Muscle of back (tissue), 11 donors: ENCODE measurements around the gene KRTAP12-3. TPM values are rescaled to one million over a fixed set of nuclear protein-coding genes. Genes with fewer than 3 reads are reported as not detected.
"Not testable (repeated sequence)": the region's sequence is repeated elsewhere in the genome, so short reads cannot be mapped to it uniquely, and the experiment has no call there.

ENCODE experiments used
- DNase-seq, 3 donors: peaks; one replicate each; pipeline versions ENCODE4 v3.0.0 to v3.0.0-alpha.2; 2013
- polyA plus RNA-seq, 10 donors: library from polyadenylated mRNA; unstranded; fragments of 120-200 nt; gene quantifications; one replicate each; pipeline ENCODE4 v1.2.1, GENCODE V29; 2013; ENCODE audit not compliant: insufficient read length in 10 of 10

The KRTAP12-3 gene
- polyA plus RNA-seq, 10 donors, result not detected

DNA sequence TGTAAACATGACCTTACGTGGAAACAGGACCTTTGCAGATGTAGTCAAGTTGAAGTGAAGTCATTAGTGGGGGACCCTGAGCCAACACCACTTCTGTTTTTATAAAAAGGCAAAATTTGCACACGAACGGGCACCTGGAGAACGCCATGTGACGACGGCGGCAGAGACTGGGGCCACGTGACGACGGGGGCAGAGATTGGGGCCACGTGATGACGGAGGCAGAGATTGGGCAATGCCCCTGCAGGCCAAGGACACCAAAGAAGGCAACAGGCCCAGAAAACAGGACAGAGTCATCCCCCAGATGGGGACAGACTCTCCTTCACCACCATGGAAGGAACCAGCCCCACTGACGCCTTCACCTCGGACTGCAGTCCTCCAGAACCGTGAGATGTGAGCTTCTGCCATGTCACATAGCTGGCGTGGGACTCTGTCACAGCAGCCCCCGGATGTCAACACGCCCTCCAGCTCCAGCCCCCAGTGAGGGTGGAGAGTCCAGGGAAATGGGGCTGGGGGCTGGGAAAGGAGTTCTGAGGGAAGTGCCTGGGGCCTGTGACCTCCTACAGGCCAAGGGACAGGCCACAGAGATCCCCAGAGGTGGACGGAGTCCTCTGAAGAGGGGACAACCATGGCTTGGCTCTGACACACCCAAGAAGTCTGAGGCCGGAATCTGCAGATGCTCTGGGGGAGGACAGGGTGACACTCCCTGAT is 7.3 kb upstream of the KRTAP12-3 start:
- no peak for DNase-seq

DNA sequence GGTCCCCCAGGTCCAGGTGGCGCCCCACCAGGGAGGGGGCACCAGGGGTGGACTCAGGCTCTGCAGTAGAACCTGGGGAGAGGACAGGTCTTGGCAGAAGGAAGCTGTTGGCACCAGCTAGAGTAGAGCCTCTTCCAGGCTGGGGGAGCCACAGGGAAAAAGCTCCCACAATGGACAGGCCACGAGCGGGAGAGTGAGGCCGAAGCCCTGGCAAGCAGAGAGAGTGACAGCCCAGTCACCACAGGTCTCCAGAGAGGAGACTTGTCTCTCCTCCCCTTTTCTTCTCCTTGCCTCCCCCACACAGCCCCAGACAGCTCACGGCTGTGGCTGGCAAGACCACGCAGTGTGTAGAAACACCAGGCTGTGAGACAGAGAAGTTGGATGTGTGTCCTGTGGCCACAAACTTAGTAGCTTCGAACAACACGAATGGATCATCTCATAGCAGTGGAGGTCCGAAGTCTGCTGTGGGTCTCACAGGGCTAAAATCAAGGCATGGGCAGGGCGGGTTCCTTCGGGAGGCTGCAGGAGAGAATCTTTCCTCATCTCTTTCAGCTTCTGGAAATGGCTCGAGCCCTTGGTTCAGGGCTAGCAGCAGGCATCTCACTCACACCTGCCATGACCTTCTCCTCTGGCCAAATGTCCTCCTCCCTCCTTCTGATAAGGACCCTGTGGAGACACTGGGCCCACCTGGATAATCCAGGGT is 6.6 kb upstream of the KRTAP12-3 start:
- DNase-seq, result no peak

DNA sequence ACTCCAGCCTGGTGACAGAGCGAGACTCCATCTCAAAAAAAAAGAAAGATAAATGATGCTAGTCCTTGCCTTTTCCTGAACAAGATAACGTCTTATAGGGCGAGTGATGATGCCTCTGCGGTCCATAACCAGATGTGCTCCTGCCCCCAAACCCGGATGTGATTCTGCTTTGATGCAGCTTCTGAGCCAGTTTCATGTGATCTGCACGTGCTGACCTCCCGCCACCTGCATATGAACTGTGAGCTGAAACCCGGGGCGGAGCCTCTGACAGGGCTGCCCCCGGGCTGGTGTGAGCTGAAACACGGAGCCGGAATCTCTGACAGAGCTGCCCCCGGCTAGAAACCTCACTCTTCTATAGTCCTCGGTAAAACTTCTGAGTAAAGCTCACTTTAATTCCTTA is 4.6 kb upstream of the KRTAP12-3 start:
- no peak for DNase-seq

DNA sequence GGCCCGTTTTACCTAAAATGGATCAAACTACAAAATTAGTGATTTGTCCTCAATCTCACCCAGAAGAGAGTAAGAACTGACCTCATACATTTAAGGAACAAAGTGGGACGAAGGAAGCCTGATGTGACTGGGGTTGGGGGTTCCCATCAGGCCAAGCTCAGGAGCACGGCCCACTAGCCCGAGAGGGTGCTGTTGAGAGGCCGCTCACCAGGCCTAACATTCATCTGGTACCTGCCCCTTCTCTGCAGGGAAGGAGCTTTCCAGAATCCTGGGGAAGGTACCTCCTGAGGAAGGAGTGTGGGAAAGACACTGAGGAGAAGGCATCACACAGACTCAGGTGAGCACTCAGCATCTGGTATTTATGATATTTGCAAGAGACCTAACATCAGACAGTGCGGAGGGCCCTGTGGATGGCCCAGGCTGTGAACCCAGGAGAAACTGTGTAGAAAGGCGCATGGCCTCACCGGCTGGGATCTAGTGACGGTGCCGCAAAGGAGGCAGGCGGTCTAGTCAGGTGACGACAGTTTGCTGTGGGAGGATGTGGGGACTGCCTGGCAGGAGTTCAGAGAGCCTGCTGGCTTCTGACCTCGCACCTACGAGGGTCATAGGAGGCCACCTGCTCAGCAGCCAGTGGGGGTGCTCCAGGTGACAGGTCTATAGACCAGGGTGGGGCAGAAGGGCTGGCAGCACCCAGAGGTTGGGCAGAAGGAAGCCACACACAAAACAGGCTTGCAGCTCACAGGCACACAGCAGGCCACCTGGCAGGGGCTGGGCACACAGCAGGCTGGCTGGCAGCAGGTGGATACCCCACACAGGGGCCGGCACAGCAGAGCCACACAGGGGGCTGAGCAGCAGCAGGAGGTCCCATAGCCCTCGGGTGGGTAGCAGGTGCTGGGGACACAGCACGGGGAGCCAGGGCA is 3.8 kb upstream of the KRTAP12-3 start:
- DNase-seq, result no peak

DNA sequence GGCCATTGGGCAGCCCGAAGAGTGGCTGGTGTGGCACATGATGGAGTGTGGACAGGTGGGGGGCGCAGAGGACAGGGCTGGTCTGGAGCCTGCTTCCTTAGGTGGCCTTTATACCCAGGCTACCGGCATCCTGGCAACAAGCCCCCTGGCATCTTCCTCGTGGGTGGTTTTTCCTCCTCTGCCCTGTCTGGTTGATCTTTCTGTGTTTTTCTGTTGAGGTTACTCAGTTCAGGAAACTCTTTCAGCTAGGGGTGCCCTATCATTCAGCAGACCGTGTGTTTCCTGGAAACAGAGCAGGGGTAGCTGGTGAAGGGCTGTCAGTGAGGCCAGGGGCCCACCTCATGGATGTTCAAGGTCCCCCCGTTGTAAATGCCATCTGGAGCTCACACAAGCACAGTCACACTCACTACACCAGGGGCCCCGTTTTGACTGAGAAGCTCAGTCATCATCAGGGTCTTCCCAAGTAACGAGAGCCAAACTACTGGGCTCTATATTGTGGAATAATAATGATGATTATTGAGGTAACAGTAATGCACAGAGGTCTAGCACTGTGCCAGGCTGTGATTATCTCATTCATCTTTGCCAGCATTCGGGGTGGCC is 3.1 kb upstream of the KRTAP12-3 start, which contains the start of gene KRTAP12-4:
KRTAP12-4 (minus strand) TSS at position 84 of the 600 bp plus-strand sequence; CDS start at position 39, 45 bp downstream.
- DNase-seq, result no peak

DNA sequence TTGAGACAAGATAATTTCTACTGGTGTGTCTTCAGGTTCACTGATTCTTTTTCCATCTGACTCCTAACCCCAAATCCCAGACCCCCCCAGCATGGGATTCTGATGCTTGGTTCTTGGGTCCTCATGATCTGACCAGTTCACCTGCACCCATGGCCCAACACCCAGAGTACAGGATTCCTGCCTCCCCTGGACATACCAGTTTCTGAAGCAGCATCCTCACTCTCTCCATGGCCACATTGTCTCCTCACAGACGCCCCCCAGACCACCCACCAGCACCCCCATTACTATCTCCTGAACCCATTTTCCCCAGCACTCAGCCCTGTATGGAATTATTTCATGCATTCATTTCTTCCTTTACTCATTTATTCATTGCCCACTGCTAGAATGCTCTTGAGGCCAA is 864 bp upstream of the KRTAP12-3 start:
- DNase-seq, result no peak

DNA sequence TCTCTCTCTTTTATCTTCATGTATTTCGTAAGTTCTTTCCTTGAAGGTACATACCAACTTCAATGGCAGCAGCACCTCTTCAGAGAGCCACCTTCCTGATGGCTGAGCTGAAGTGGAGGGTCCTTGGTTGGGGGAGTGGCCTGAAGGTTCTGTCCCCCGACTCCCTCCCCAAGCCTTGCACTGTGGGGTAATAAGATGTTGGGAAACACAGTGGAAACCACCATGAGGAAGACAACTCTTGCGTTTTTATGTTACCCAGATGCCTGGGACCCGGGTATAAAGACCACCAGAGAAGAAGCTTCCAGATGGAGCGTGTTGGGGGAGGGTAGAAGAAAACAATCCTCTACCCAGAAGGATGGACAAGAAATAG is 794 bp downstream of the KRTAP12-3 start:
- DNase-seq, result no peak

DNA sequence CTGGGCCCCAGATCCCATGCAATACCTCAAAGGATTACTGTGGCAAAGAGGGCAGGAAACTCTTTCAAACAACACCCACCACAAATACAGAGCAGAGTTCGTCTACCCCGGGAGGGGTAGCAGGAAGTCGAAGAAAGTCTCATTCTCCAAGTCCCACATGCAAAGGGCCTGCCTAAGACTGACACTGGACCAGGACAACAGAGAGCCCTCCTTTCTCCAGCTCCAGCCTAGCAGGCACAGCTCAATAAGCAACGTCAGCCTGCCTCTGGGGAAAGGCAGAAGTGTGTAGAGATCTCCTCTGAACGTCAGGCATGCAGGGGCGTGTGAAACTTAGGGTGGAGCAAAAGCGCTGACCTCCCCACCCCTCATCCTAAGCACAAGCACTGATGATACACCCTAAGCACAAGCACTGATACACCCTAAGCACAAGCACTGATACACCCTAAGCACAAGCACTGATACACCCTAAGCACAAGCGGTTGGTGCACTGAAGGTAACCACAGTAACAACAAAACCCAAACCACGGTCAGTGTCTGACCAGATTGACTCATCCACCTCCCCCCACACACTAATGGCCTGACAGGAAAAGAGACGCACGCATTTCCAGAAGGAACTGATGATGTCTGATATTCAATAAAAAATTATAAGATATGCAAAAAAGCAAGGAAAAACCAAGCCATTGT is 1.3 kb downstream of the KRTAP12-3 start:
- no peak for DNase-seq

DNA sequence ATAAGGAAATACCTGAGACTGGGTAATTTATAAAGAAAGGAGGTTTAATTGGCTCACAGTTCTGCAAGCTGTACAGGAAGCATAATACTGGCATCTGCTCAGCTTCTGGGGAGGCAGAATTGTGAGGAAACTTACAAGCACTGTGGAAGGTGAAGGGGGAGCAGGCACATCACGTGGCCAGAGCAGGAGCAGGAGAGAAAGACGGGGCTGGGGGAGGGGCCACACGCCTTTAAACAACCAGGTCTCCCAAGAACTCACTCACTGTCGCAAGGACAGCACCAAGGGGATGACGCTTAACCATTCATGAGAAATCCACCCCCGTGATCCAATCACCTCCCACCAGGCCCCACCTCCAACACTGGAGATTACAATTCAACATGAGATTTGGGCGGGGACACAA is 3.8 kb downstream of the KRTAP12-3 start:
- DNase-seq, result not testable (repeated sequence)

DNA sequence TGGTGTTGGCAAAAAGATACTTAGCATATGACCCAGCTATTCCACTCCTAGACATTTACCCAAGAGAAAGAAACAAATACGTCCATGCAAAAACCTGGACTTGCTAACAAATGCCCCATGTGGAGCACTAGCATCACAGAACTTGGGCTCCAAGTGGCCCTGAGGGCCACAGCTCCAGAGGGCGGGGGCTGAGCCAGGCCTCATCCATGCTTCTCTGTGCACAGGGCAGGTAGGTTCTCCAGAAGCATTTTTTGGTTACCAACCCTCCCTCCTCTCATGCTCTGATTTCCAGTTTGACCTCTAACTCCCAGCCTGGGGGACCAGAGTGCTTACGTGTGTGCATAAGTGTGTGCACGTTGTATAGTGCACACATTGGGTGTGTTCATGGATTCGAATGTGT is 7.0 kb downstream of the KRTAP12-3 start:
- DNase-seq, result no peak

DNA sequence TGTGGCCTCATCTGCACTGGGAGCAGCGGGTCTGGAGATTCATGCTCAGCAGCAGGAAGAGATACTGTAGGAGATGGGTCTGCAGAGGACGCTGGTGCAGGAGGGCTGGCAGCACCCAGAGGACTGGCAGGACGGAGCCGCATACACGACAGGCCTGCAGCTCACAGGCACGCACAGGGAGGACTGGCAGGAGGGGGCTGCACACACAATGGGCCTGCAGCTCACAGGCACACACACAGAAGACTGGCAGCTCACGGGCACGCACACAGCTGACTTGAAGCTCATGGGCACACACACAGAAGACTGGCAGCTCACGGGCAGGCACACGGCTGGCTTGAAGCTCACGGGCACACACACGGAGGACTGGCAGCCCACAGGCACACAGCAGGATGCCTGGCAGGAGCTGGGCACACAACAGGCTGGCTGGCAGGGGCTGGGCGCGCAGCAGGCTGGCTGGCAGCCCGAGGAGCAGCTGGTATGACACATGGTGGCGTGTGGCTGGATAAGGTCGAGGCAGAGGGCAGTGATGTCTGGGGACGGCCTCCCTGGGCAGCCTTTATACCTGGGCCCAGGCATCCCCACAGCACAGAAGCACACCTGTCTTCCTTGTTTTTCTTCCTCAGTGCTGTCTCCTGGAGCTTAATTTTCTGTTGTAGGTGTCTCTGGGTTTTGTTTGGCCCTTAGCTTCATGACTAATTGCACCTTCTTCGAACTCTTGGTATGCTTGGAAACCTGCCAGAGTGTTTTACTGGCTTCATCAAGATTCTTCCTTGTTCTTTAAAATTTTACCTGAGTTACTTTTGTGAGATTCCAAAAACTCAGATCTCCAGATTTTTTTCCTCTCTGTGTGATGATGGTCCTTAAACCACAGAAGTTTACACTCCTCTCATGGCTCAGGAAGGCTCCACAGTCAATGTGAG is 8.9 kb downstream of the KRTAP12-3 start, which contains the start of gene KRTAP12-2:
KRTAP12-2 (minus strand) TSS at position 527 of the 920 bp plus-strand sequence; CDS start at position 486, 41 bp downstream.
- no peak for DNase-seq

DNA sequence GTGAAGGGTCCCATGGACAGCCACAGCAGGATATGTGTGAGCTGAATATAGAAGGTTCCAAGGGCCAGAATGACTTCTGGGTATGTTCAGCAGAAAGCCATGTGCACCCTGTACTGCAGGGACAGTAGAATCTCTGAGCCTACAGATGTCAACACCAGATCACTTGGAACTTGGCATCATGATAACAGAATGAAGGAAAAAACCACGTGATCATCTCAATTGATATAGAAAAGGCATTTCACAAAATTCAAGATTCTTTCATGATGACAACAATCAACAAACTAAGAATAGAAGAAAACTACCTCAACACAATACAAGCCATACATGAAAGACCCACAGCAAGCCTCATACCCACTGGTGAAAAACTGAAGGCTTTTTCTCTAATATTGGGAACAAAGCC is 9.9 kb downstream of the KRTAP12-3 start:
- no peak for DNase-seq

DNA sequence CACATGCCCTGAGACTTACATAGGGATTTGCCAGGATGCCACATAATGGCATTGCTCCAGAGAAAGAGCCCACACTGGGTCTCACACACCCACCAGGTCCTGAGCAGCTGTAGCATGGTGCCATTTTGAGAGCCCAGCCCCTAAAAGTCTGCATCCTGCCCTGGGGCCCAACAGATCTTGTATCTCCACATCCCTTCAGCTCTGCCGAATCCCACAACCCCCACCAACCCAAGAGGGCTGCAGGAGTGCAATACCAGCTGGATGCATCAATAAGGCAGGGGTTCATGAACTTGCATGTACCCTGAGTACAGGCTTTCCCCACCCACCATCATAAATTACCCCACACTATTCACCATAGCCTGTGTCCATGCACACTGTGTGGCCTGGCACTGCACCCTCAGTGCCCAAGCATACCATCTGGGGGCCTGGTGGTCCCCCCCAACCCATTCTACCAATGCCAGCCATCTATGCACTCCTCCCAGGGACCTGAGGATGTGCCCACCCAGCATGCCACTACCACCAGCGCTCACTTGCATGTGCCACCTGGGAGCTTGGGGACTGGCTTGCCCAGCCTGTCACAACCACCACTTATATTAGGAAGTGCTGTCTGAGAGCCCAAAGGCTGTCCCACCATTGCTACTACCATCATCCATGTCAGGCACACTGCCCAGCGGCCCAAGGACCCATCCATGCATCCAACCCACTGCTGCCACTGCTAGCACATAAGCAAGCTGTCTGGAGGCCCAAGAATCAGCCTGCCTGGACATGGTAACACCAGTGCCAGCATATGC is 13.1 kb downstream of the KRTAP12-3 start:
- no peak for DNase-seq

DNA sequence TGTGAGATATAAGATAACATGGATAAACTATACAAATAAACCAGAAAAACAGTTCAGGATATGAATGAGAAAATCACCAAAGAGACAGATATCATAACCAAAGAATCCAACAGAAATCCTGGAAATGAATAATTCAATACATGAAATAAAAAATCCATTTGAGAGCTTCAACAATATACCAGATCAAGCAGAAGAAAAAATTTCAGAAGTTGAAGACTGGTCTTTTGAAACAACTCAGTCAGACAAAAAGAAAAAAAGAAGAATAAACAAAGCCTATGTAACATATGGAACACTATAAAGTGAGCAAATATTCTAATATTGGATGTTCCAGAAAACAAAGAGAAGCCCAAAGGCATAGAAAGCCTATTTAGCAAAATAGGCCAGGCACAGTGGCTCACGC is 14.2 kb downstream of the KRTAP12-3 start:
- no peak for DNase-seq

DNA sequence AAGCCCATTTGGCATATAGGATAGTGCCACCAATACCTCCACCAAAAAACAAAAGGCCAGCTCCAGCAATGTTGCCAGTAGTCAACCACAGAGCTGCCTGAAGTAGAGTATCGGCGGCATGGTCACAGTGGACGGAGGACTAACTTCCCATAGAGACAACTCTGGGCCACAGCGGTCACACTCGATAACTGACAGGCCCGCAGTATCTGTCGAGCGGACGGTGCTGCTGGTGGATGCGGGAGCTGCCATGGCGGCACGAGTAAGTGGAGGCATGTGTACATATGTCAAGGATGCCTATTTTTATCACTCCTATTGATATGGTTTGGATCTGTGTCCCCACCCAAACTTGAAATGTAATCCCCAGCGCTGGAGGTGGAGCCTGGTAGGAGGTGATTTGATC is 20.1 kb downstream of the KRTAP12-3 start:
- DNase-seq, result no peak

DNA sequence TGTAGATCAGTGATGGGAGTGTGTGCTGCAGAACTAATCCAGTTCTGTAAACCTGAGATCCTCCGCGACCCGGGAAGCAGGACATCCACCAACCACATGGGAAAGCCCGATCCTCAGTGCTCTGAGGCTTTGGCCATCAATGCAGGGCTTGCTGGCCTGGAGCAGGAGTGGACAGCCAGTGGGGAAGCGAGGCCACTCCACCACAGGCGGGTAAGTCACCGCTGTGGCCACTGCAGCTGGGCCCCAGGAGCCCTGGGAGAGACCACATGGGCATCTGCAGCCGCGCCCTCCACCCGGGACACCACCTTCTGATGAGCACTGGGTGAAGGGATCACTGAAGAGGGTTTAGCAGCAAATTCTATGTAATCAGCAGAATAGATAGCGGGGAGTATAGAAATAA is 23.4 kb downstream of the KRTAP12-3 start:
- no peak for DNase-seq

DNA sequence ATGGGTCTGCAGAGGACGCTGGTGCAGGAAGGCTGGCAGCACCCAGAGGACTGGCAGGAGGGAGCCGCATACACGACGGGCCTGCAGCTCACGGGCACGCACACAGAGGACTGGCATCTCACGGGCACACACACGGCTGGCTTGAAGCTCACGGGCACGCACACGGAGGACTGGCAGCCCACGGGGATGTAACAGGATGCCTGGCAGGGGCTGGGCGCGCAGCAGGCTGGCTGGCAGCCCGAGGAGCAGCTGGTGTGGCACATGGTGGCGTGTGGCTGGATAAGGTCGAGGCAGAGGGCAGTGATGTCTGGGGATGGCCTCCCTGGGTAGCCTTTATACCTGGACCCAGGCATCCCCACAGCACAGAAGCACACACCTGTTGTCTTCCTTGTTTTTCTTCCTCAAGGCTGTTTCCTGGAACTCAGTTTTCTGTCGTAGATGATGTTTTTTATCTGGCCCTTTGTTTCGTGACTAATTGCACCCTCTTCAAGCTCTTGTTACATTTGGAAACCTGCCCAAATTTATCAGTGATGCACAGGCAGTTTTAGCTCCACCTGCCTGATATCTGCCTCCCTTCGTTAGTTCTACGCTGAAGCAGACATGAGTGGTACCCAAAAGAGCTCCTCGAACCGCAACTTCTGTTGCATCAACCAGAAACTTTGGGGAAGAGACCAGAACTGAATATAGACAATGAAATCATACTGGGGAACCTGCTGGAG is 24.3 kb downstream of the KRTAP12-3 start, which contains the start of gene KRTAP12-1:
KRTAP12-1 (minus strand) TSS at position 303 of the 719 bp plus-strand sequence; CDS start at position 263, 40 bp downstream.
- DNase-seq, result no peak

DNA sequence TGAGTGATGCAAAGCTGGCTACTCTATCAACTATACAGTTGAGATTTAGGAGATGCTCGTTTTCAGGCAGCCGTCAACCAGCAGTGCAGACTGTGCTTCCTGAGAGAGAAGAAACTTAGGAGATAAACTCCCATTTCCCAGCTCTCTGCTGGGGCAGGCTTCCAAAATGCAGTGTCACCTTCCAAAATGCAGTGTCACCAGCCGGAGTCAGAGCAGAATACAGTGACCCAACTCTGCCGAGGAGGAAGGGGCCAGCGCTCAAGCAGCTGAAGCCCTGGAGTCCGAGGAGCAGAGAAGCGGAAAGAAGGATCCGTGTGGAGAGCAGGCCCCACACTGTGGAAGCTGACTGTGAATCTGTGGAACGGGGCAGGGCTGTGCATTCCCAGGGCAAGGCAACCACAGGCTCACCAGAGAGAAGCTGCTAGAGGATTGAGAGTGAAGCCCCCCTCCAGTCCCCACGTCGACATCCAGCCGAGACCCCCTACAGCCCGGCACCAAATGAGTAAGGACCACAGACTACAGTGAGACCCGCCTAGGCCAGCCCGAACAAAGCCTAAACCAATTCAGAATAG is 24.9 kb downstream of the KRTAP12-3 start:
- DNase-seq, result no peak
